PC-9 (cell line): ENCODE data around the gene CLCN1. TPM values are rescaled to one million over a fixed set of nuclear protein-coding genes. Genes with fewer than 3 reads are reported as not detected.

Source experiments
- BruUV-seq: library from RNA; stranded (reverse); fragments of 400-500 nt; replicated peaks from 2 replicates; lab custom pipeline; 2021; lab: Mats Ljungman, UMichigan
- CTCF ChIA-PET: fragments of 300-600 bp; sonication (Branson Sonifier 250); formaldehyde crosslinking; loops from one replicate; lab custom pipeline; 2022; ENCODE audit warnings: antibody characterized with exemption; lab: Charles Lee
- POLR2A ChIA-PET: fragments of 300-600 bp; sonication (Branson Sonifier 250); formaldehyde crosslinking; loops from one replicate; lab custom pipeline; 2022; ENCODE audit warnings: antibody characterized with exemption; ENCODE audit not compliant: unreplicated experiment; lab: Charles Lee
- DNase-seq, 2 experiments: peaks; one replicate each; pipeline versions ENCODE4 v3.0.0 to v3.0.0-alpha.2; 2015 to 2022; ENCODE audit warnings: mixed read lengths in 1 of 2
- H2AFZ ChIP-seq: fragments of 200-600 bp; sonication (generic); 2 replicates; pipeline ENCODE4 v1.8.1; 2017; ENCODE audit warnings: antibody characterized with exemption
- H3F3A ChIP-seq: fragments of 200-600 bp; sonication (generic); 2 replicates; pipeline ENCODE4 v1.8.1; 2017; ENCODE audit warnings: antibody characterized with exemption, mild to moderate bottlenecking, low read depth; ENCODE audit not compliant: insufficient read depth
- H3K27ac ChIP-seq: fragments of 200-600 bp; sonication (generic); 2 replicates; pipeline ENCODE4 v1.6.1; 2016; ENCODE audit warnings: mixed run types
- H3K27me3 ChIP-seq: fragments of 200-600 bp; sonication (generic); 2 replicates; pipeline ENCODE4 v1.6.1; 2016; ENCODE audit warnings: low read depth, mixed run types; ENCODE audit not compliant: insufficient read depth
- H3K36me3 ChIP-seq: fragments of 200-600 bp; sonication (generic); 2 replicates; pipeline ENCODE4 v1.6.1; 2016; ENCODE audit warnings: low read depth, mixed run types
- H3K4me1 ChIP-seq: fragments of 200-600 bp; sonication (generic); replicated peaks from 2 replicates; pipeline ENCODE4 v1.6.1; 2016; ENCODE audit warnings: mixed run types; ENCODE audit not compliant: insufficient read depth
- H3K4me2 ChIP-seq: fragments of 200-600 bp; sonication (generic); 2 replicates; pipeline ENCODE4 v1.6.1; 2017; ENCODE audit warnings: mixed run types
- H3K4me3 ChIP-seq: fragments of 200-600 bp; sonication (generic); 2 replicates; pipeline ENCODE4 v1.6.1; 2016; ENCODE audit warnings: mixed run types
- H3K79me2 ChIP-seq: fragments of 200-600 bp; sonication (generic); 2 replicates; pipeline ENCODE4 v1.6.1; 2017; ENCODE audit warnings: low read depth, mixed run types
- H3K9me2 ChIP-seq: fragments of 200-600 bp; sonication (generic); 2 replicates; pipeline ENCODE4 v1.8.1; 2017; ENCODE audit warnings: mild to moderate bottlenecking; ENCODE audit not compliant: insufficient read depth
- H3K9me3 ChIP-seq: fragments of 200-600 bp; sonication (generic); 2 replicates; pipeline ENCODE4 v1.8.1; 2016; ENCODE audit warnings: low read depth; ENCODE audit not compliant: insufficient read depth
- H4K20me1 ChIP-seq: fragments of 200-600 bp; sonication (generic); 2 replicates; pipeline ENCODE4 v1.8.1; 2017; ENCODE audit not compliant: insufficient read depth
- CTCF ChIP-seq: fragments of 200-600 bp; sonication (generic); conservative IDR thresholded peaks from 2 replicates; pipeline ENCODE4 v1.6.1; 2017; ENCODE audit warnings: mixed run types, antibody characterized with exemption, mild to moderate bottlenecking, moderate library complexity
- EZH2 ChIP-seq: fragments of 200-600 bp; sonication (generic); IDR thresholded peaks from 2 replicates; pipeline ENCODE4 v1.8.0; 2017; ENCODE audit warnings: antibody characterized with exemption, low read depth
- intact Hi-C: fragments of 100-400 bp; cut with micrococcal nuclease; formaldehyde crosslinking; loops from one replicate; pipeline ENCODE4 v1.10.0; 2022; ENCODE audit not compliant: unreplicated experiment
- total RNA-seq: library from RNA; stranded (reverse); gene quantifications from 2 replicates; pipeline ENCODE4 v1.2.3, GENCODE V29; 2021

Gene CLCN1
- total RNA-seq, 1 experiment from 2014 or later = not detected

- H3F3A ChIP-seq = no peaks in the 10 kb centered on the region; the same call in 1 of the 2 replicates
- H2AFZ ChIP-seq = no peak overlapping the region
- no peaks in the 10 kb centered on the region for H3K9me2 ChIP-seq
- H4K20me1 ChIP-seq = no peaks in the 10 kb centered on the region
- ChIA-PET CTCF (no interaction called here), POLR2A (no interaction called here)
- BruUV-seq = no TSS peak
- no peaks in the 10 kb centered on the region for H3K4me1 ChIP-seq
- TF ChIP-seq CTCF (no peak), EZH2 (no peak)
- intact Hi-C loops = no loop called here
- H3K36me3 ChIP-seq = no peaks in the 10 kb centered on the region
- DNase-seq = no peak
- no peak overlapping the region for H3K4me2 ChIP-seq
- H3K9me3 ChIP-seq = no peaks in the 10 kb centered on the region
- no peaks in the 10 kb centered on the region for H3K27me3 ChIP-seq
- H3K79me2 ChIP-seq = no peaks in the 10 kb centered on the region
- H3K27ac ChIP-seq = no peak overlapping the region
- no peak overlapping the region for H3K4me3 ChIP-seq
Observed at GRCh38 chr7:143314127-143314526, 1.8 kb upstream of the CLCN1 start.

- Histone ChIP-seq H4K20me1 (no peaks in the 10 kb centered on the region), H3F3A (no peaks in the 10 kb centered on the region), H3K79me2 (no peaks in the 10 kb centered on the region), H2AFZ (no peak overlapping the region), H3K27me3 (no peaks in the 10 kb centered on the region), H3K4me3 (no peak overlapping the region), H3K9me3 (no peaks in the 10 kb centered on the region), H3K27ac (no peak overlapping the region), H3K9me2 (no peaks in the 10 kb centered on the region), H3K4me2 (no peak overlapping the region), H3K4me1 (no peaks in the 10 kb centered on the region; the same call in 1 of the 2 replicates), H3K36me3 (no peaks in the 10 kb centered on the region)
- TF ChIP-seq EZH2 (no peak), CTCF (no peak)
- BruUV-seq = no TSS peak
- ChIA-PET CTCF (no interaction called here), POLR2A (no interaction called here)
- DNase-seq = no peak
- intact Hi-C loops = no loop called here
Observed at GRCh38 chr7:143316492-143316891, 581 bp downstream of the CLCN1 start.

GRCh38 chr7:143318661-143319060 is 2.8 kb downstream of the CLCN1 start:
- no peaks in the 10 kb centered on the region; the same call in 1 of the 2 replicates for H3K4me1 ChIP-seq
- no peak for DNase-seq
- no peaks in the 10 kb centered on the region for H3K27me3 ChIP-seq
- intact Hi-C loops = no loop called here
- H3K27ac ChIP-seq = no peak overlapping the region
- no peaks in the 10 kb centered on the region for H4K20me1 ChIP-seq
- H3K79me2 ChIP-seq = no peaks in the 10 kb centered on the region
- no peak overlapping the region for H3K4me3 ChIP-seq
- TF ChIP-seq EZH2 = no peak
- no peak for TF ChIP-seq CTCF
- no peaks in the 10 kb centered on the region for H3K9me3 ChIP-seq
- no peaks in the 10 kb centered on the region for H3K9me2 ChIP-seq
- CTCF ChIA-PET = no interaction called here
- H2AFZ ChIP-seq = no peak overlapping the region
- no peaks in the 10 kb centered on the region for H3K36me3 ChIP-seq
- POLR2A ChIA-PET = no interaction called here
- BruUV-seq = no TSS peak
- no peaks in the 10 kb centered on the region for H3F3A ChIP-seq
- no peak overlapping the region for H3K4me2 ChIP-seq
